Measurements from ENCODE around the gene BTBD16.

The BTBD16 gene

DNA sequence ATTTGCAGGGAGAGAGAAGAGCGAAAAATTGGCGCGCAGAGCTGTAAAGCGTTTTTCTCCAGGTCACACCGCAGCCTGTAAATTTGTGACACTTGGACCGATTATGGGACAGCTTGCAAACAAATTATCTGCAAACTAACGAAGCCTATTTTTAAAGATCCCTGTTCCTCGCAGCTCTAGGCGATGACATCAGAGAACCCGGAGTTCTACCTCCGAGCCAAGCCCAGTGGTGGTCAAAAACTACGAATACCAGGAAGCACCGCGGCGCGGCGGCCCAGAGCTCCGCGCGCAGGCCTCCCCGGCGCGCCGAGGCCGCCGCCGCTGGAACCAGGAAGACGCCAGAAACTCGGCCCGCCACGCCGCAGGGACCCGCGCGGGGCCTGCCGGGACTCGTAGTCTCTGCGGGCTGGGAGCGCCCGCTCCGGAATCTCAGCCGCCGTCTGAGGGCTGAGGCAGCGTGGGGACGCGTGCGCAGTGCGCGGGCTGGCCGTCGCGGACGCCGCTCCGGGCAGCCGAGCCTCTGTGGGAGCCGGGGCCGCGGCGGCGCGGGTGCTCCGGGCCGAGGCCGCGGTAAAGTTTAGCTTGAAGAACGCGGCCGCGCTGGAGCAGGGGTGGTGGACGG lies 103.3 kb downstream of the BTBD16 start, which contains the start of gene PLEKHA1:
Gene PLEKHA1 (plus strand): TSS at position 472 of the 622 bp plus-strand sequence. CDS start 18,493 bp downstream, outside the sequence.
- DNase-seq (ENCODE audit: low spot score): peak; percentile 47

DNA sequence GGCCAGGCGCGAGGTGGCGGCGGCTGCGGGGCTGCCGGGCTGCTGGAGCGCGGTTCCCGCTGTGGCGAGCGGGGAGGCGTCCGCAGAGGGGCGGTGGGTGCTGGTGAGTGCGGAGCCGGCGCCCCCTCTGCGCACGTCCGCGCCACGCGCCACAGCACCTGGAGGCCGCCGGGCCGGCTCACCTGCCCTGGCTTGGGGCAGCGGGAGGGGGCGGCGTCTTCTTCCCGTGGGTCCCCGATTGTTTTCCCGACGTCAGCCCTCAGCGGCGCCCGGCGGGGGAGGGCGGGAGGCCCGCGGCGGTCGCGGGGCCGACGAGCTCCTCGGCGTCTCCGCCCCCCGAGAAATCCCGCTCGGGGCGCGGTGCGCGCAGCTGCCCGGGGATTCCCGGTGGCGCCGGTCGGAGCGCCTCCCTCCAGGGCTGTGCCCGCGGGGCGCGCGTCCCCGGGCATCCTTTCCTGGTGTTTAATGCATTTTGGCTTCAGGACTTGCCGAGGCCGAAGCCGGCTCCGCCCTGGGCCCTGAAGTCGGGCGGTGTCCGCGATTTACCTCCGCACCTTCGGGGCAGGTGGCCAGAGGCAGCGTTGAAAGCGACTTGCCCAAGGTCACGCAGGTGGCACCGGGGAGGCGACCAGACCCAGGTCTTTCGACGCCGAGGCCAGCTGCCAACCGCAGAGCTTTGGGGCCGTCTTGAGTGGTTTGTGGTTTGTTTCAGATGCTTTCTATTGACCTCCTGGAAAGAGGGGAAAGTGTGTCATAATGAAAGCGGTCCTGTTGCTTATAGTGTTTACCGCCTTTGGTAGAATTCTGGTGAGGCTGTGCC lies 104.0 kb downstream of the BTBD16 start:
- DNase-seq (ENCODE audit: low spot score): no peak

DNA sequence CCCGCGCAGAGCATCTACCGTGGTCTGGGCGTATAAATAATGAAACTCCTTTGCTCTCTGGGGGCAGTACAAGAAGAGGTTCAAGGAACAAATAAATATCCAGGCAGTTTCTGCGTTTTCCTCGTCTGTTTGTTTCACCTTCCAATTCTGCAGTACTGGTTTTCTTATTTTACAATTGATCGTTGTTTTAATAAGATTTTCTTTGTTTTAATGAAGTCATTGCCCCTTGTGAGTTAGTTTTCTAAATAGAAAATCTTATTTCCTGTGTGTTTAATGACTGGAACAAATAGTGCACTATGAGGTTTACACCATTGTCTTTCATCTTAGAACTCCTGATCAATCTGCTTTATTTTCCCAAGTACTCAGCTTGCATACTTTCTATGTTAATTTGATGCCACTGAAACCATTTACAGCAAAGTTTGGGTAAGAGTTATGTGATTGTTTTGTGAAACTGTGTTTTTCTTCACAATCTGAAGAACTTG lies 104.6 kb downstream of the BTBD16 start:
- no peak for DNase-seq (ENCODE audit: low spot score)

DNA sequence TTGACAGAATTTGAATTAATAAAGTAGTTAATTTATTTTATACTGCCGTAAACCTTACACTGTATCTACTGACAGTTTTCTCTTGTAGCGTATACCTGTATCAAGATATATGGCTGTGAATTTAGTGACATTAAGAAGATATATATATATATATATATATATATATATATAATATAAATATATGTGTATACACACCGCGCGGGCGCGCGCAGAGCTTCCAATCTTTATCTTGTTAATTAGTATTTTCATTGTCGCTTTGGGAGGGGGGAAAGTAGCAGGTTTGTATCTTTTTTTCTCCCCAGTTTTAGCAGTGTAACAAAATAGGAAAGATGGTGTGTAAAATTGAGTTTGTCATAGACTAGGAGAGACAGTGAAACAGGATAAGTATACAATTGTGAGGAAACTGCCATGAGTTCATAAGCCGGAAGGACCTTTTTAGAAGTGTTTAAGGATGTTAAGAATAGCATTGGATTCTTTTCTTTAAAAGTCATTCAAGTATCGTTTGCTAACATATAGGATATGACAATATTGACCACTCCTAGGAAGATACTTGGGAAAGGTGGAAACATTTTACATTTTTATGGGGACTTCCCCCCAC lies 105.4 kb downstream of the BTBD16 start:
- DNase-seq (ENCODE audit: low spot score): no peak

DNA sequence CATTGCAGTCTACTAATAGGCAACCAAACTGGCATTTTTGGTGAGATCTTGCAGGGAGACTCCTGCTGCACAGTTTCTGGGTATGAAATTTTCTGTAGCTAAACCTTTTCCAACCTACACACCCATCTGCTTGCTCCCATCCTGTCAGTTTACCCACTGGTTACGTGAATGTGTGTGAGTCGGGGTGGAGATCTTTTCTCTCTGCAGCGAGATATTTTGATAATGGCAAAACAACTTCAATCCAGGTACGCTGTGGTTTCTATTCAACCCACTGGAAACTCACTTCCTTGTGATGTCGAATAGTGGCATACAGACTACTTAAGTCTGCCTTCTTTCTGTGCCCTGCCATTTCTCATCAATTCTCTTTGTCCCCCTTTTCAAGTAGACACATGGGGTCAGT lies 107.9 kb downstream of the BTBD16 start:
- DNase-seq (ENCODE audit: low spot score): no peak

DNA sequence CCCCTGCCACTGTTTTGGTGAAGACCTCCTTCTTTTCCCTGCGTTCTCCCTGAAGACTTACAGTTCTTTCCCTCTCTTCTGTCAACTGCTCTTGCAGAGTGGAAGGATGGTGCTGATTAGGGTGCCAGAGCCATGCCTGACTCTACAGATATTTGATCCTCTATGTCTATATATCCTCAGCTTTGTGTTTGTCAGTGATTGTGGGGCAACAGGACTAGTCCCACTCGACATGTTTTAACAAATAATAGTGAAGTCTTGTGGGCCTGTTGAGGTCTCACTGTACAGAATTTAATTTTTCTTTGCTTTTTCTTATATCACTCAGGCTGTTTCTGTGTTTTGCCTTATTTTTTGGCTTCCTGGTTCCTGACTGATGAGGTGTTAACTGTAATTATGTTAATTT lies 108.4 kb downstream of the BTBD16 start:
- no peak for DNase-seq (ENCODE audit: low spot score)

DNA sequence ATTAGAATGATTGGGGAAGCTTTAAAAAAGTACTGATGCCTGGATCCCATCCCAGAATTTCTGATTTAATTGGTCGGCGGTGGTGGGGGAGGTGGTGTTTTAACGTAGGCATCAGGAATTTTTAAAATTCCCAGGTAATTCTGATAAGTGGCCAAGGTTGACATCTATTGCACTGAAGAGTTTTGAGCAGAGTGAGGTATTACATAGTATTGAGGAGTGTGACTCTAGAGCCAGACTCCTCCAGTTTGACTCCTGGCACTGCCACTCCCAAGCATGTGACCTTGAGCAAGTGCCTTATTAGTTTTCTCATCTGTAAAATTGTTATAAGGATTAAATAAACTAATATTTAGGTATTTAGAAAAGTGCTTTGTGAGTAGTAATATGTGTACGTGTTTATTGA lies 109.6 kb downstream of the BTBD16 start:
- DNase-seq (ENCODE audit: low spot score): no peak

DNA sequence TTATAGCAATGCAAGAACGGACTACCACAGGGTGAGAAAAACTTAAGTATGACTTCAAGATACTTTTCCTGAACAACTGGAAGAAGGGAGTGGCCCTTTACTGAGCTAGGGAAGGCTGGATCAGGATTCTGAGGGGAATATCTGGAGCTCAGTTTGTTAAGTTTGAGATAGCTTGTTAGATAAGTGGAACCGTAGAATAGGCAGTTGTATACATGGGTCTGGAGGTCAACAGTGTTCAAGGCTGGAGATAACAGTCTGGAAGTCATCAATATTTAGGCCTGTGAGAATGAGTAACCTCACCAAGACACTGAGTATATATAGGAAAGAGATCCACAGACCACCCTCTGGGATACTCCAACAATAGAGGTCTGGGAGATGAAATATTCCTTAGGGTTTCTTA lies 110.6 kb downstream of the BTBD16 start:
- DNase-seq (ENCODE audit: low spot score): no peak

DNA sequence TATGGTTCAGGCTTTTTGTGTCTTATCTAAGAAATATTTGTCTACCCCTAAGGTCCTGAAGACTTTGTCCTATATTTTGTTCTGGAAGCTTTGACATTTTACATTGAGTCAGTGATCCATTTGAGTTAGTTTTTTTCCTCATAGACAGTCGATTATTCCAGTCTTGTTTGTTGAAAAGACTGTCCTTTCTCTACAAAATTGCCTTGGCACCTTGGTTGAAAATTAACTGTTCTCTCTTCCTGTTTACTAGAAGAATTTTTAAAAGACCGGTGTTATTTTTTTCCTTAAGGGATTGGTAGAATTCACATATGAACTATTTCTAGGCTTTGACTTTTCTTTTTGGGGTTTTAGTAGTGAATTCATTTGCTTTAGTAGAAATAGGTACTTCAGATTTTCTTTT lies 115.4 kb downstream of the BTBD16 start:
- no peak for DNase-seq (ENCODE audit: low spot score)

DNA sequence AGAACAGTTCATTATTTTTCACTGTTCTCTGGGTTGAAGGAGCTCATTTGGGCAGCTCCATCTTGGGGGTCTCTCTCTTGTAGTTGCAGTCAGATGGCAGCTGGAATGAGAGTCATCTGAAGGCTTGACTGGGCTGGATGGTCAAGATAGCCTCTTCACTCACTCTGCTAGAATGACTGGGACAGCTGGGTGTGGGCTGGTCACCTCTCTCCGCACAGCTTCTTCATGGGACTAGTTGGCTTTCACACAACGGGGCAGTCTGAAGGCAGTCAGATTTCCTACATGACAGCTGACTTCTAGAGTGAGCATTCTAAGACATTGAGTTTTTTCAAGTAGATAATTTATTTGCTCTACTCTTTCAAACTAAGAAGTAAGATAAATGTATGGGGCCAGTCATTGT lies 116.5 kb downstream of the BTBD16 start:
- DNase-seq (ENCODE audit: low spot score): no peak

Data from hematopoietic multipotent progenitor cell treated with erythropoietin and hydrocortisone succinate and interleukin-3 and kit ligand, for 15 days (in vitro differentiated cells).